HepG2 (cell line): ENCODE data around the gene TPCN2. TPM values are rescaled to one million over a fixed set of nuclear protein-coding genes. Genes with fewer than 3 reads are reported as not detected.

Experiments
- ATAC-seq: fragments of 200-7000 bp; cut with Tn5 transposase; 3 replicates; pipeline ENCODE4 v1.9.1; 2020; ENCODE audit warnings: mild to moderate bottlenecking, moderate library complexity
- BruUV-seq: library from RNA; stranded (reverse); fragments of 400-500 nt; replicated peaks from 2 replicates; lab custom pipeline; 2021; lab: Mats Ljungman, UMichigan
- CTCF ChIA-PET: fragments of 300-600 bp; formaldehyde crosslinking; extraction: SDS; loops from one replicate; lab custom pipeline; 2021; ENCODE audit warnings: low total read pairs, inconsistent platforms, low intra/inter-chr PET ratio; lab: Yijun Ruan, JAX
- POLR2A ChIA-PET: fragments of 350-600 bp; sonication (Branson Sonifier 250); formaldehyde crosslinking; loops from one replicate; lab custom pipeline; 2020; ENCODE audit warnings: antibody characterized with exemption, inconsistent platforms; lab: Yijun Ruan, JAX
- DNase-seq: peaks from one replicate; pipeline ENCODE4 v3.0.0-alpha.2; 2015; ENCODE audit warnings: low spot score
- FAIRE-seq: peaks from 3 replicates; lab custom pipeline; 2011; peaks lifted over from hg19 to GRCh38; lab: Jason Lieb, UNC
- H2AFZ ChIP-seq: one replicate; pipeline ENCODE4 v1.6.1; 2011; ENCODE audit warnings: low read length, inconsistent platforms
- H3K27ac ChIP-seq: fragments of 300-600 bp; 3 replicates; pipeline ENCODE4 v1.8.0; 2011; ENCODE audit warnings: mixed run types, mild to moderate bottlenecking, mixed read lengths, low read length, inconsistent platforms; ENCODE audit not compliant: insufficient read depth; ENCODE audit errors: extremely low read length
- H3K27me3 ChIP-seq, 2 experiments: fragments of 200-600 bp in 1 of 2; 2 replicates in 1 of 2; 3 replicates in 1 of 2; pipeline versions ENCODE4 v1.6.0 to v1.8.0; 2011; ENCODE audit warnings: low read length in 2 of 2, mild to moderate bottlenecking in 2 of 2, moderate library complexity in 2 of 2, inconsistent platforms in 1 of 2; ENCODE audit not compliant: insufficient read depth in 2 of 2, control insufficient read depth in 1 of 2
- H3K36me3 ChIP-seq, 2 experiments: fragments of 200-600 bp in 1 of 2; replicated peaks in 1 of 2; 2 replicates in 1 of 2; 3 replicates in 1 of 2; pipeline versions ENCODE4 v1.5.1 to v1.8.0; 2011; ENCODE audit warnings: low read length in 2 of 2, inconsistent platforms in 1 of 2; ENCODE audit not compliant: insufficient read depth in 2 of 2, control insufficient read depth in 1 of 2
- H3K4me1 ChIP-seq: 2 replicates; pipeline ENCODE4 v1.5.1; 2012; ENCODE audit warnings: low read length, inconsistent platforms; ENCODE audit not compliant: insufficient read depth
- H3K4me2 ChIP-seq: 2 replicates; pipeline ENCODE4 v1.6.0; 2011; ENCODE audit warnings: low read depth, low read length, inconsistent platforms
- H3K4me3 ChIP-seq, 3 experiments: fragments of 200-600 bp in 1 of 3; sonication (generic), shearing (Covaris generic) in 1 of 3; replicated peaks in 1 of 3; 2 replicates each; pipeline ENCODE4 v1.5.1; 2011 to 2016; ENCODE audit warnings: low read length in 3 of 3, inconsistent platforms in 2 of 3, low read depth in 2 of 3, mild to moderate bottlenecking in 2 of 3, control low read depth in 1 of 3, mixed read lengths in 1 of 3; ENCODE audit not compliant: insufficient read depth in 1 of 3
- H3K79me2 ChIP-seq: one replicate; pipeline ENCODE4 v1.6.1; 2011; ENCODE audit warnings: low read length, inconsistent platforms; ENCODE audit not compliant: insufficient read depth
- H3K9ac ChIP-seq: 2 replicates; pipeline ENCODE4 v1.6.0; 2011; ENCODE audit warnings: mild to moderate bottlenecking, low read depth, low read length, inconsistent platforms; ENCODE audit not compliant: insufficient read depth
- H3K9me3 ChIP-seq: 2 replicates; pipeline ENCODE4 v1.5.1; 2012; ENCODE audit warnings: mild to moderate bottlenecking, low read length
- H4K20me1 ChIP-seq: 2 replicates; pipeline ENCODE4 v1.6.0; 2011; ENCODE audit warnings: inconsistent platforms, mild to moderate bottlenecking, low read length, moderate library complexity; ENCODE audit not compliant: insufficient read depth
- GFI1 ChIP-seq: sonication (generic); formaldehyde crosslinking; IDR thresholded peaks from 2 replicates; pipeline ENCODE4 v1.5.0; 2020; ENCODE audit warnings: missing genetic modification reagents, mild to moderate bottlenecking, borderline replicate concordance
- HNRNPK ChIP-seq: fragments of 200-400 bp; formaldehyde crosslinking; IDR thresholded peaks from 2 replicates; pipeline ENCODE4 v1.6.1; 2018; ENCODE audit warnings: low read length, low read depth, moderate library complexity, mild to moderate bottlenecking; ENCODE audit not compliant: poor library complexity, severe bottlenecking
- SRY ChIP-seq: sonication (generic); formaldehyde crosslinking; IDR thresholded peaks from 2 replicates; pipeline ENCODE4 v1.8.0; 2022; ENCODE audit warnings: mild to moderate bottlenecking, missing genetic modification reagents
- ZC3H13 ChIP-seq: sonication (generic); formaldehyde crosslinking; IDR thresholded peaks from 2 replicates; pipeline ENCODE4 v1.8.1; 2023; ENCODE audit warnings: mild to moderate bottlenecking, missing genetic modification reagents, moderate library complexity
- ZNF367 ChIP-seq: sonication (generic); formaldehyde crosslinking; IDR thresholded peaks from 2 replicates; pipeline ENCODE4 v1.4.0; 2020; ENCODE audit warnings: missing genetic modification reagents, borderline replicate concordance
- ZNF451 ChIP-seq: sonication (generic); formaldehyde crosslinking; IDR thresholded peaks from 2 replicates; pipeline ENCODE4 v1.5.0; 2020; ENCODE audit warnings: mild to moderate bottlenecking, missing genetic modification reagents
- ZNF589 ChIP-seq: sonication (generic); formaldehyde crosslinking; conservative IDR thresholded peaks from 2 replicates; pipeline ENCODE4 v1.8.0; 2022; ENCODE audit warnings: mild to moderate bottlenecking, moderate library complexity, missing genetic modification reagents
- WGBS: methylation state at CpG from one replicate; pipeline ENCODE4 v1.1.6; 2017; ENCODE audit warnings: low lambda C conversion rate; 5-methylcytosine and 5-hydroxymethylcytosine counted together
- in situ Hi-C: cut with HindIII; loops from 2 replicates; pipeline ENCODE4 v1.10.0; 2017; ENCODE audit warnings: low pct_unique_long_range_greater_than_20kb; ENCODE audit not compliant: extremely low pct_ligation_motif_present
- intact Hi-C: fragments of 100-400 bp; cut with micrococcal nuclease; formaldehyde crosslinking; loops from one replicate; pipeline ENCODE4 v1.10.0; 2022; ENCODE audit not compliant: unreplicated experiment
- polyA plus RNA-seq, 8 experiments: library from polyadenylated mRNA; depleted of rRNA in 3 of 8; stranded (reverse) in 7 of 8; unstranded in 1 of 8; fragments of >200 nt; fragmentation: Illumina TruSeq in 4 of 8; extraction: Trizol in 4 of 8; gene quantifications; 2 replicates each; pipeline versions ENCODE4 v1.2.1 to v1.2.3, GENCODE V29; 2011 to 2016; ENCODE audit warnings: low read depth in 4 of 8, missing spikeins in 1 of 8, mixed read lengths in 1 of 8; ENCODE audit not compliant: insufficient read depth in 1 of 8
- total RNA-seq, 5 experiments: library from RNA; depleted of rRNA; stranded (reverse); fragments of >200 nt; fragmentation: Illumina TruSeq; extraction: Trizol; gene quantifications; 2 replicates each; pipeline ENCODE4 v1.2.3, GENCODE V29; 2016; ENCODE audit warnings: low read depth in 1 of 5
- TF ChIP-seq, protein P1 (sequence below): IDR thresholded peaks from 2 replicates; pipeline ENCODE4 v1.6.1; 2012; ENCODE audit warnings: inconsistent platforms

Gene TPCN2
- total and polyA plus RNA-seq, 2 of the 13 experiments (the other 11 are each of a cell fraction or from before 2014, with no cell fraction given), result 5.6 to 5.9 TPM

DNA sequence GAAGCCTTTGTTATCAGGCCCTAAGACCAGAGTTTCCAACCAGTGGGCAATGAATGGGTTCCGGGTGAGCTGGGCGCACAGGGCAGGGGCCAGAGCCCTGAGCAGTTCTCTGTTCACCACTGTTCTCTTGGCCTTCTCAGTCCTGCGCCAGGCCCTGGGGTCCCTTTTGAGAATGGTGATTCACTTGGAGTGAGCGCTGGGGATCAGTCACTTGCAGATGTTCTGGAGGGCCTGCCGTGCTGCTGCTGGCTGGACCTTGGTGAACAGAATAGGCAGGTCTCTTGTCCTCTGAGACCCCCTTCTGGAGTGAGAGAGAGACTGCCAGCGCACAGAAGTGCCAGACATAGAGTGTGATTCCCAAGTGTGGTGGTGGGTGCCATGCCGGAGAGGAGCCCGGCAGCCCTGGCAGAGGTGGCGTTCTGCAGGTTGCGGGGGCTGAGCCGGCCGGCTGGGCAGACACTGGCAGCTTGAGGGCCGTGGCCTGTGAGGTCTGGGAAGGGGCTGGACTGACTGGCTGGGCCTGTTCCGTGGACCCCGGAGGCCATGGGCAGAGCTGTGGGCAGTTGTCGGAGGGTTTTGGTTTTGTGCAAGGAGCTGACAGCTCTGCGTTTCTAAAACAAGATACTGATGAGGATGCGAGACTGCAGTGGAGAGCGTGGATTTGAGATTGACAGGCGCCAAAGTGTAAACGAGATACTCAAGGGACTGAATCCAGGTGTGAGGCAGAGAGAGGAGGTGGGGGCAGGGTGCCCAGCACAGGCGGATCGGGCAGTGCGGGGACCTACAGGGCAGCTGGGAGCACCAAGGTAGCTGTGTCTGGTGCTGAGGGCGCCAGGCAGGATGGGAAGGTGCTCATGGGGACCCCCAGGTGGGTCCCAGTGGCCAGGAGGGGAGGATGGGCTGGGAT, 12.3 kb downstream of the TPCN2 start:
- no peak overlapping the region for H3K4me2 ChIP-seq
- CTCF ChIA-PET, result no interaction called here
- H3K9ac ChIP-seq, result no peak overlapping the region
- peaks cover 5% of the 10 kb centered on the region; the same call in 1 of the 2 replicates for H4K20me1 ChIP-seq
- DNase-seq, result no peak
- TF ChIP-seq ZC3H13 (CRISPR knock-in tag) (no peak), ZNF367 (CRISPR knock-in tag) (no peak), ZNF451 (CRISPR knock-in tag) (no peak), GFI1 (CRISPR knock-in tag) (no peak), SRY (CRISPR knock-in tag) (no peak), HNRNPK (no peak), ZNF589 (no peak)
- TF ChIP-seq, protein P1, sequence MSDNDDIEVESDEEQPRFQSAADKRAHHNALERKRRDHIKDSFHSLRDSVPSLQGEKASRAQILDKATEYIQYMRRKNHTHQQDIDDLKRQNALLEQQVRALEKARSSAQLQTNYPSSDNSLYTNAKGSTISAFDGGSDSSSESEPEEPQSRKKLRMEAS, result no peak
- TF ChIP-seq, all 625 proteins: peak for 0
- WGBS, result 94% methylated on average over 20 of the region's 25 CpGs
- no peaks in the 10 kb centered on the region for H3K79me2 ChIP-seq
- no peak overlapping the region for H3K4me3 ChIP-seq
- intact Hi-C loops (no loop called here), in situ Hi-C loops (no loop called here)
- POLR2A ChIA-PET, result no interaction called here
- no peaks in the 10 kb centered on the region for H3K4me1 ChIP-seq
- no peaks in the 10 kb centered on the region for H3K9me3 ChIP-seq
- no peaks in the 10 kb centered on the region for H3K27me3 ChIP-seq
- no peak overlapping the region for H2AFZ ChIP-seq
- BruUV-seq, result no TSS peak
- no peak for FAIRE-seq
- H3K36me3 ChIP-seq, result peaks cover 7 to 8% of the 10 kb centered on the region in 2 experiments; a peak in 3 of 5 replicates
- no peak overlapping the region for H3K27ac ChIP-seq
- no peak for ATAC-seq
